IPS-15b (cell line): ENCODE measurements around the gene FUT2.
"Not testable (repeated sequence)": the region's sequence is repeated elsewhere in the genome, so short reads cannot be mapped to it uniquely, and the experiment has no call there.

Experiments used
- H3K27me3 ChIP-seq: one replicate; pipeline ENCODE4 v1.6.1; 2013; ENCODE audit warnings: low read length; ENCODE audit not compliant: control insufficient read depth, insufficient read depth
- H3K36me3 ChIP-seq: one replicate; pipeline ENCODE4 v1.6.1; 2013; ENCODE audit warnings: low read length; ENCODE audit not compliant: control insufficient read depth, insufficient read depth
- H3K4me1 ChIP-seq: one replicate; pipeline ENCODE4 v1.6.1; 2013; ENCODE audit warnings: mild to moderate bottlenecking, low read length; ENCODE audit not compliant: control insufficient read depth, insufficient read depth
- H3K4me3 ChIP-seq: one replicate; pipeline ENCODE4 v1.5.1; 2013; ENCODE audit warnings: low read depth, low read length
- H3K9ac ChIP-seq: one replicate; pipeline ENCODE4 v1.6.1; 2013; ENCODE audit warnings: low read depth, mild to moderate bottlenecking, low read length
- H3K9me3 ChIP-seq: one replicate; pipeline ENCODE4 v1.6.1; 2013; ENCODE audit warnings: mild to moderate bottlenecking, low read length; ENCODE audit not compliant: control insufficient read depth, insufficient read depth

FUT2 gene

DNA sequence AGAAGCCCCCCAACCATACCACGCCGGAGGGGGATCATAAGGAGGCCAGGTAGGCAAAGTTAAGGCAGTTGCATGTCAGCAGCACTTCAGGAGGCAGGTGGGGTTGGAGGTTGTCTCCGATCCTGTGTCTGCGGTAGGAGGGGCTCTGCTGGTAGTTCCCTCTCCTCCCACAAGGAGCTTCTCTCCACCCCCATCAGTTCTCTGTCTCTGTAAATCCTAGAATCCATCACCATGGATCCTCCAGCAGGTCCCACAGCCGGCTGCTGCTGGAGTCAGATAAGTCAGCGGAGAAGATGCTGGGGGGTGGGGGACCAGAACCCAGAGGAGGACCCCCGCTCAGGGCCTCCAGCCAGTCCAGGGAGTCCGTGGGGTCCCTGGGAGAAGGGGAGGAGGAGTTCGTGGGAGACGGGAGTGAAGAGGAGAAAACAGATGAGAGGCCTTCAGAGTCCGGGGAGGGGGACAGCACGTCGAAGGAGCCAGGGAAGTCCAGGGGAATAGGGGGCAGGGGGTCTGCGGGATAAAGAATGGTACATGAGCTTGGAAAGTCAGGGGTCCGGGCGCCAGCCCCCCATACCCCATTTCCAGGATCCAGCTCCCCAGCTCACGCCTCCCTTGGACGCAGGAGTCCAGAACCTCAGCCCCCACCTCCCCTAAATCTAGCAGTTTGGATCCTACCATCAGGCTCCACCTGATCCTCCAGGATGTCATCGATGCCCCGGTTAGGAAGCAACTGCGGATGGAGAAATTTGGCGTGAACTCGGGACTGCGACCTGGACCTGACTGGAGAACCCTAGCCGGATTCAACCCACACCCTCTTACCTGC is 17.5 kb downstream of the FUT2 start:
- H3K9ac ChIP-seq: peak overlapping the region; percentile 47
- no peaks in the 10 kb centered on the region for H3K36me3 ChIP-seq
- H3K4me3 ChIP-seq: peak overlapping the region; percentile 93
- no peaks in the 10 kb centered on the region for H3K27me3 ChIP-seq
- peaks cover 5% of the 10 kb centered on the region for H3K4me1 ChIP-seq
- H3K9me3 ChIP-seq: no peaks in the 10 kb centered on the region

DNA sequence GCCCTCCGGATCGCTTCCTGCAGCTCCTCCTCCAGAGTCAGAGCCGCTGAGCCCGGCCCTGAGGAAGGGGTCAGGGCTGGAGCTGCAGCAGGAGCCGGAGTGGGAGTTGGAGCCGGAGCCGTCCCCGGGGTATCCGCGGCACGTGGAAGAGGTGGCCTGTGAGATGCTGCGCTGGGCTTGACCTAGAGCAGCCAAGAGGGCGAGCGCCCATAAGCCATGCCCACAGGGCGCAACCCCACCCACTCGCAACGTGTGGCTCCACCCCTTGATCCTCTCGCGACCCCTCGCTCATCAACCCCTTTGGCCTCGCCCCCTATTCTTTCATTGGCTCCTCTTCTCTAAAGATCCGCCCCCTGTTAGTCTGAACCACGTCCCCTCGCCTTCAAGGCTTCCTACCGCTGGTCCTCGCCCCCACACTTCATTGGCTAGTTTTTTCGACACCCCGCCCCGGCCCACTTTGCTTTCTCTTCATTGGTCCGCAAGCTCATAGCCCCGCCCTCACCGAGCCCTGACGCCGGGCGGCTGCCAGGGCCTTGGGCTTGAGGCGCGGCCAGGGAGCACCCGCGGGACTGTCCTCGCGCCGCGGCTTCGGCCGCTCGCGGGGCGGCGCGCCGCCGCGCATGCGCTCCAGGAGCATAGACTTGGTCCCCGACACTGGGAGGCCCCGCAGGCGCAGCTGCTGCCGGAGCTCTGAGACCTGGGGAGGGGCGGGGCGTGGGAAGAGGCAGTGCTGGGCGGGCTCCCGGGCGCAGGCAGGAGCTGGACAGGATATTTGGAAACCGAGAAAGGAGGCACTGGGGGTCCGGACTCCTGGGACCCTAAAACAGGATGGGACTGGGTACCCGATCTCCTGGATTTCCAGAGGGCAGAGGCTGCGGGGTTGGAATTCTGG is 18.3 kb downstream of the FUT2 start:
- Histone ChIP-seq H3K4me3 (peak overlapping the region; percentile 93), H3K9ac (peak overlapping the region; percentile 47), H3K4me1 (peaks cover 11% of the 10 kb centered on the region), H3K9me3 (no peaks in the 10 kb centered on the region), H3K27me3 (no peaks in the 10 kb centered on the region), H3K36me3 (no peaks in the 10 kb centered on the region)

DNA sequence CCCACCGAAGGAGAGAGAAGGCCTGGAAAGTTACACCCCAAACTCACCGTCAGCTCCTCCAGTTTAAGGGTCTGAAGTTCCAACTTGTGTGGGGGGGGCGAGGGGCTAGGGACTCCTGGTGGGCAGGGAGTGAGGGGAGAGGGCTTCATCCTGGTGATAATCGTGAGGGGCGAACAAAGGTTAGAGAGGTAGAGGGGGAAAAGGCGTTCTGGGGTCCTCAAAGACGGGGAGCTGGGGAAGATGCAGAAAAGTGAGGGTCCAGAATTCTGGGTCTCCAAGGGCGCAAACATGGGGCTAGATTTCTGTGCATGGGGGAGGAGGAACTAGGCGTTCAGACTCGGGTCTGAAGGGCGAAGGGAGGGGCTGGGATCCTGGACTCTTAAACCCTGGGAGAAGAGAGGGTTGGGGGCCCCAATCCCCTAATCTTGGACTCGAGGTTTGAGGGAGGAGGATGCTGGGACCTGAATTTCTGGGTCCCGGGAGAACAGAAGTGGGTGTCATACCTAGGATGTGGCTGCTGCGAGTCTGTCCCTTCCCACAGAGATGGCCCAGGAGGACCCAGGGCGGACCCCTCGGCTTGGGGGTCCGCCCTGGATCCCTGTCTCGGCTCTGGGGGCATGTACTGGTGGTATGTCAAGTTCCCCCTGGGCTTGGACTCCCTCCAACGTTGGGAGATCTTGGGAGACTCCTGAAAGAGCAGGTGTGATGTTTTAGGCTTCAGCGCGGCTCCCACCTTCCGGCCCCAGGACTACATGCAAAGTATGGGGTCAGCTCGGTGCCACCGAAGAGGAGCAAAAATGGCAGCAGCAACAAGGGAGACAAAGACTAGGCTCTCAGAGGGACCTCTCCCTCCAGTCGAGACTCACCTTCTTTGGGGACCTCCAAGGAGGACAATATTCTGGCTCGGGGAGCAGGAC is 19.2 kb downstream of the FUT2 start:
- H3K9ac ChIP-seq: peak overlapping the region; percentile 47
- H3K4me3 ChIP-seq: peak overlapping the region; percentile 66
- H3K27me3 ChIP-seq: no peaks in the 10 kb centered on the region
- peaks cover 12% of the 10 kb centered on the region for H3K4me1 ChIP-seq
- no peaks in the 10 kb centered on the region for H3K9me3 ChIP-seq
- H3K36me3 ChIP-seq: no peaks in the 10 kb centered on the region

DNA sequence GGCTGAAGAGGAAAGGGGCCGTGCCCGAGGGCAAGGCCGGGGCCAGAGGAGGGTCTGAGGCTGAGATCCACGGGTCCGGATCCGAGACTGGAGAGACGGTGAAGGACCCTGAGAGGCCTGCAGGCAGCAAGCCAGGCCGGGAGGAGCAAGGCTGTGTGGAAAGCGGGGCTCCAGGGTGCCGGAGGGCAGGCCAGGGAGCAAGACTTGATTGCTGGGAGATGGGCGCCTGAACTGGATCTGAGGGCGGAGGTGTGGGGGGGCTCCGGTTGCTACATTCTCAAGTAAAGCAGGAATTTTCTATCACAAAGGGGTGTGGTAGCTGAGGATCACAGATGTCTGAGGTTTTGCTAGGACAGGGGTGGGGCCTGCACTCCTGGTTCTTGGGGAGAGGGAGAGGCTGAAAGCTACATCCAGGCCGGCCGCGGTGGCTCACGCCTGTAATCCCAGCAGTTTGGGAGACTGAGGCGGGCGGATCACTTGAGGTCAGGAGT is 20.0 kb downstream of the FUT2 start:
- H3K9me3 ChIP-seq: no peaks in the 10 kb centered on the region
- no peak overlapping the region for H3K4me3 ChIP-seq
- H3K4me1 ChIP-seq: peaks cover 12% of the 10 kb centered on the region
- H3K27me3 ChIP-seq: no peaks in the 10 kb centered on the region
- H3K36me3 ChIP-seq: no peaks in the 10 kb centered on the region
- no peak overlapping the region for H3K9ac ChIP-seq

DNA sequence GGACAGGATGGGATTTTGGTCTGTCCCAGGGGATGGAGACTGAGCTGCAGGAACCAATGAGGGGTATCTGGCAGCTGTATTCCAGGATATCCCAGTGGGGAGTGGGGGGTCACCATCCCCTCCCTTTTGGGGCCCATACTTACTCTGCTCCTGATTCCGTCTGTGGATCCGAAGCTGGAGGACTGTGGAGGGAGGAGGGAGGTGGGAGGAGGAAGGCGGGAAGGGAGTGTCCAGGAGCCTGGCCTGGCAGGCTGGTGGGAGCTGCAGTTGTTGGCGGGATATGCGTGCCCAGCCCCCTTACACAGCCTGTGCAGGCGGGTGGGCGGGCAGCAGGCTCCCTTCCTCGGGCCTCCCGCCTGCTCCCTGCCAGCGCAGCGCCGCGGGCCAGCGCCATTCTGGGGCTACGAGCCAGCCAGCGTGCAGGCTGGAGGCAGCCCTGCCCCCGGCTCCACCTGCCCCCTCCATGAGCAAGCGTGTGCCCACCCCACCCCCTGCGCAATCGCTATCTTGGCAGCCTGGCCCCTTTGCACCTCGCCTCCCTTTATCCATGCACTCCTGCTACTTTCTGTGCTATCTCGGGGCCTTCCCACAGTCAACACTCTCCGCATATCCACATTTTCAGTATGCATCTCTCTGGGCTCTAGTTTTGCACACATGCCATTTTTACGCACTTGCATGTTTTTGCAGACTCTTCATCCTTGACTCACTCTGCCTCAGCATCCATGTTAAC is 21.0 kb downstream of the FUT2 start:
- Histone ChIP-seq H3K4me1 (peaks cover 12% of the 10 kb centered on the region), H3K9ac (no peak overlapping the region)

DNA sequence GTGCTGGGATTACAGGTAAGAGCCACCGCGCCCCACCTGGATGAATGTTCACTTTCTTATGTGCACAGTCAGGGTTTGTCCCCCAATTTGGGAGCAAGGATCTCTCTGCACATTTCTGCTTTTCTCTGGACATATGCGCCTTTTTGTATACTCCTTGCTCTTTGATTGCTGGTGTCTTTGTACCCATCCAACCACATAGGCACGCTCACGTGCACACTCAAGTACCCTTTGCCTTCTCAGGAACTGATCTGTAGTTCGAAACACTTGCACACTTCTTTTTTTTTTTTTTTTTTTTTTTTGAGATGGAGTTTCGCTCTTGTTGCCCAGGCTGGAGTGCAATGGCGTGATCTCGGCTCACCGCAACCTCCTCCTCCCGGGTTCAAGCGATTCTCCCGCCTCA is 22.3 kb downstream of the FUT2 start:
- H3K4me3 ChIP-seq, H3K36me3 ChIP-seq, H3K9me3 ChIP-seq, H3K9ac ChIP-seq, H3K27me3 ChIP-seq: not testable (repeated sequence)
- H3K4me1 ChIP-seq: peaks cover 12% of the 10 kb centered on the region

More for the DNA sequence above, 21.0 kb downstream of the FUT2 start:
- Histone ChIP-seq H3K36me3 (no peaks in the 10 kb centered on the region), H3K4me3 (peak overlapping the region; percentile 41), H3K9me3 (no peaks in the 10 kb centered on the region), H3K27me3 (no peaks in the 10 kb centered on the region)

DNA sequence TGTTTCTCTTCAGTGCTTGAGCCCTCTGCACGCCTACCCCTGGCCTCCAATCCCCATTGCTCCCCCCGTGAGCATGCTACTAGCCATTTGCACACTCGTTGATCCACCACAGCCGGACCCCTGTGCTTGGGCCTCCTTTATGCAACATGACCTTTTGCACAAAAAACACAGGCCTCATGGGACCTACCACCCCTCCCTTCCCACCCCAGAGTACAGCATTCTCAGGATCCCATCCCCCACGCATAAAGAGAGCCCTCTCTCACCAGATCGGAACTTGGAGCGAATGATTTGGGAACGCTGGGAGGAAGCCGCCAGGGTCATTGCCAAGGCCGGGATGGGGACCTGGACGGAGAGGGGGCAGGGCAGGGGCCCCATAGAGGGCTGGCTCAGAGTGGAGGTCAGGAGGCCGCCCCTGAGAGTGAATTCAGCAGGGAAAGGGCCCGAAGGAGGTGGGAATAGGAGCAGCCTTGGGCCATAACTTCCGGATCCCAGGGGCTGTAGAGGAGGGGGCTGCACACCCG is 23.0 kb downstream of the FUT2 start:
- H3K27me3 ChIP-seq: no peaks in the 10 kb centered on the region
- no peak overlapping the region for H3K9ac ChIP-seq
- H3K4me1 ChIP-seq: peaks cover 12% of the 10 kb centered on the region
- H3K4me3 ChIP-seq: peak overlapping the region; percentile 84
- no peaks in the 10 kb centered on the region for H3K9me3 ChIP-seq
- no peaks in the 10 kb centered on the region for H3K36me3 ChIP-seq

DNA sequence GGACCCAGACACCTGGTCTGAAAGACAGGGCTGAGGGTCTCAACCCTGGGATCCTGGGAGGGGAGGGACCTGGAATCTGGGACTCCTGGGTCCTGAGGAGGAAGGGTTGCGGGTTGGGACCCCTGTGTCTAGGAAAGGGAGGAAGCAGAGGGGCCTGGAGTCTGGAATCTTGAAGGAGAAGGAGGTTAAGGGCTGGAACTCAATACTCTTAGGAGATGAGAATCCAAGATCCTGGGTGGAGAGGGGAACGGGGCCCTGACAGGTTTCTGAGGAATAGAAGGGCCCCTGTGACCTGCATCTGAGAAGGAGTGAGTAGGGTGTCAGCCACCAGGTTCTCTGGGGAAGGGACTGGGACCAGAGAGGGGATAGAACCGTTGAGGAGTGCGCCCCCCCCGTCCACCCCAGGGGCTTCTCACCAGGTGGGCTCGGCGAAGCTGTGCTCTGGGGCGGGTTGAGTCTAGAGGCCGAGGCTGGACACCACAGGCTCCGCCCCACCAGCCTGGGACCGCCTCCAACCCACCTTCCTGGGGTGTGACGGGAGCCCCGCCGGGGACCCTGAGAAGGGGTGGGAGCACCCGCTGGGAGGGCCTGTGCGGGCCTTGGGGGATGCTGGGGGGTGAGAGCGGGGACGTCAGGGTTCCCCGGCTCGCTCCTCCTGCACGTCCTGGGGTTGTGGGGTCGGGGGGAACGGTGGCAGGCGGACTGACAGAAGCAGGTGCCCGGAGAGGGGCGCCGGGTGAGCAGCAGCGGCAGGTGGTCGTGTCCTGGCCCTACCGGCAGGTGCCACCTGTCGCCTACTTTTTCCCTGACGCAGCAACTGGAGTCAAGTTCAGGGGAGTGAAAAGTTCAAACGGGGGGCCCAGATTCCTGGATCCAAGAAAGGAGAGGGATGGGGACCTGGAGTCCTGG is 23.7 kb downstream of the FUT2 start, which contains the start of gene MAMSTR:
MAMSTR (minus strand) TSS at position 463 of the 909 bp plus-strand sequence. CDS start 694 bp downstream, outside the sequence.
- H3K9ac ChIP-seq: no peak within 1 kb of the TSS
- H3K4me1 ChIP-seq: peaks cover 12% of the 10 kb centered on the region

DNA sequence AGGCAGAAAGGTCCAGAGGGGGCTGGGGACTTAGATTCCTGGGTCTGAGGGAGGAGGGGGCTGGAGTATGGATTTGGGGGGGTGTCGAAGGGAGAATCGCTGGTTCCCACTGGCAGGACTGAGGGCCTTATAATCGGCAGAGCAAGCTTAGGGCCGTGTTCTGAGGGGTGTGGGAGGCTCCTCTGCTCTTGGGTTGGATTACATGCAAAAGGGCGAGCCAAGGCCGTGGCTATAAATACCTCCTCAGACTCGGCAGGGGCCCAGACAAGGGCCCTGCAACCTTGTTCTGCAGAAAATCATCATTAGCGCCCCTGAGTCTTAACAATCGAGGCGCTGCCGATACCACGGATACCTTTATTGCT is 24.5 kb downstream of the FUT2 start:
- Histone ChIP-seq H3K9ac (no peak overlapping the region), H3K4me1 (peaks cover 10% of the 10 kb centered on the region), H3K9me3 (no peaks in the 10 kb centered on the region), H3K27me3 (no peaks in the 10 kb centered on the region), H3K4me3 (peak overlapping the region; percentile 84), H3K36me3 (no peaks in the 10 kb centered on the region)

More for the DNA sequence above, 23.7 kb downstream of the FUT2 start, which contains the start of gene MAMSTR:
- H3K36me3 ChIP-seq: no peaks in the 10 kb centered on the region
- no peaks in the 10 kb centered on the region for H3K27me3 ChIP-seq
- no peaks in the 10 kb centered on the region for H3K9me3 ChIP-seq
- H3K4me3 ChIP-seq: peak within 1 kb of the TSS; percentile 84
